ENCODE data around the gene ACP2.

- no peak for TF ChIP-seq POLR2A (IDR thresholded peaks at IDR 0.05)
- no peak for TF ChIP-seq CTCF (IDR thresholded peaks at IDR 0.05)
These were observed 40.0 kb downstream of the ACP2 start for GRCh38 chr11:47208628-47209027.

Measured in esophagus squamous epithelium (tissue), 4 donors.